CD14-positive monocyte (primary cell): ENCODE measurements around the gene RAI1. TPM values are rescaled to one million over a fixed set of nuclear protein-coding genes. Genes with fewer than 3 reads are reported as not detected.

Source experiments
- DNase-seq, 3 donors: peaks; one replicate each; pipeline ENCODE4 v3.0.0-alpha.2; 2011 to 2022
- H2AFZ ChIP-seq: 2 replicates; pipeline ENCODE4 v1.6.0; 2012; ENCODE audit warnings: mild to moderate bottlenecking, low read depth, low read length, inconsistent platforms; ENCODE audit not compliant: insufficient read depth, poor library complexity, severe bottlenecking
- H3K27ac ChIP-seq, 2 donors: 1 replicate in 1 of 2; 2 replicates in 1 of 2; pipeline ENCODE4 v1.5.1; 2012 to 2013; ENCODE audit warnings: low read length in 2 of 2, control low read depth in 1 of 2, inconsistent platforms in 1 of 2, low read depth in 1 of 2, mild to moderate bottlenecking in 1 of 2
- H3K27me3 ChIP-seq, 2 donors: one replicate each; pipeline versions ENCODE4 v1.6.0 to v1.6.1; 2011 to 2013; ENCODE audit warnings: low read length in 2 of 2; ENCODE audit not compliant: control insufficient read depth in 2 of 2, insufficient read depth in 2 of 2
- H3K36me3 ChIP-seq, 2 donors: replicated peaks in 1 of 2; 1 replicate in 1 of 2; 2 replicates in 1 of 2; pipeline versions ENCODE4 v1.5.1 to v1.6.1; 2012 to 2013; ENCODE audit warnings: low read length in 2 of 2, control low read depth in 1 of 2, inconsistent platforms in 1 of 2, mild to moderate bottlenecking in 1 of 2; ENCODE audit not compliant: insufficient read depth in 2 of 2, control insufficient read depth in 1 of 2
- H3K4me1 ChIP-seq, 2 donors: 1 replicate in 1 of 2; 2 replicates in 1 of 2; pipeline versions ENCODE4 v1.5.1 to v1.6.1; 2012 to 2013; ENCODE audit warnings: low read length in 2 of 2, control low read depth in 1 of 2, inconsistent platforms in 1 of 2, mild to moderate bottlenecking in 1 of 2, moderate library complexity in 1 of 2; ENCODE audit not compliant: insufficient read depth in 2 of 2, control insufficient read depth in 1 of 2
- H3K4me2 ChIP-seq: replicated peaks from 2 replicates; pipeline ENCODE3; 2012; ENCODE audit warnings: low read length, moderate library complexity, mild to moderate bottlenecking; ENCODE audit not compliant: poor library complexity, severe bottlenecking; ENCODE audit errors: extremely low read depth
- H3K4me3 ChIP-seq, 3 experiments: fragments of 200-600 bp in 1 of 3; sonication (generic) in 1 of 3; replicated peaks in 1 of 3; 1 replicate in 2 of 3; 2 replicates in 1 of 3; pipeline ENCODE4 v1.5.1; 2011 to 2013; ENCODE audit warnings: low read length in 3 of 3, mild to moderate bottlenecking in 3 of 3, control low read depth in 2 of 3, low read depth in 2 of 3, inconsistent platforms in 1 of 3, moderate library complexity in 1 of 3
- H3K79me2 ChIP-seq: 2 replicates; pipeline ENCODE4 v1.6.0; 2012; ENCODE audit warnings: mild to moderate bottlenecking, control low read depth, inconsistent platforms, low read length, moderate library complexity; ENCODE audit not compliant: insufficient read depth
- H3K9ac ChIP-seq: 2 replicates; pipeline ENCODE4 v1.6.0; 2017; ENCODE audit warnings: low read length, mild to moderate bottlenecking; ENCODE audit not compliant: insufficient read depth, poor library complexity, severe bottlenecking
- H3K9me3 ChIP-seq, 2 donors: replicated peaks in 1 of 2; 1 replicate in 1 of 2; 2 replicates in 1 of 2; pipeline versions ENCODE4 v1.5.1 to v1.6.1; 2012 to 2013; ENCODE audit warnings: low read length in 2 of 2, control low read depth in 1 of 2; ENCODE audit not compliant: control insufficient read depth in 1 of 2, insufficient read depth in 1 of 2
- H4K20me1 ChIP-seq: 2 replicates; pipeline ENCODE4 v1.6.0; 2012; ENCODE audit warnings: mild to moderate bottlenecking, low read length, control low read depth, moderate library complexity; ENCODE audit not compliant: insufficient read depth
- H3K27ac Mint-ChIP-seq, 7 donors: one replicate each; pipeline ENCODE4 v1.8.0; 2020; ENCODE audit warnings: mild to moderate bottlenecking in 7 of 7, mixed read lengths in 7 of 7, moderate library complexity in 6 of 7, inconsistent platforms in 2 of 7
- H3K27me3 Mint-ChIP-seq, 3 donors: one replicate each; pipeline ENCODE4 v1.8.0; 2021 to 2022; ENCODE audit warnings: low read depth in 3 of 3, mild to moderate bottlenecking in 3 of 3, mixed read lengths in 3 of 3, moderate library complexity in 3 of 3, inconsistent platforms in 1 of 3
- H3K36me3 Mint-ChIP-seq, 2 donors: one replicate each; pipeline ENCODE4 v1.8.0; 2020; ENCODE audit warnings: mixed read lengths in 2 of 2, inconsistent platforms in 1 of 2, mild to moderate bottlenecking in 1 of 2
- H3K4me1 Mint-ChIP-seq: one replicate; pipeline ENCODE4 v1.8.0; 2020; ENCODE audit warnings: mild to moderate bottlenecking, mixed read lengths
- H3K4me3 Mint-ChIP-seq, 2 donors: one replicate each; pipeline ENCODE4 v1.8.0; 2020; ENCODE audit warnings: mild to moderate bottlenecking in 2 of 2, mixed read lengths in 2 of 2, moderate library complexity in 1 of 2
- H3K9me3 Mint-ChIP-seq, 7 donors: one replicate each; pipeline ENCODE4 v1.8.0; 2020 to 2022; ENCODE audit warnings: mixed read lengths in 7 of 7, mild to moderate bottlenecking in 6 of 7, moderate library complexity in 6 of 7, inconsistent platforms in 2 of 7
- WGBS: methylation state at CpG from one replicate; pipeline ENCODE4 v1.1.5; 2013; ENCODE audit warnings: missing lambda C conversion rate; ENCODE audit not compliant: insufficient coverage; 5-methylcytosine and 5-hydroxymethylcytosine counted together
- intact Hi-C, 2 donors: fragments of 100-400 bp; cut with micrococcal nuclease; formaldehyde crosslinking; loops; one replicate each; pipeline versions ENCODE4 v1.15.0 to v1.15.1; 2023
- polyA plus RNA-seq, 3 donors: library from polyadenylated mRNA; depleted of rRNA in 1 of 3; unstranded in 2 of 3; stranded (reverse) in 1 of 3; fragments of 300-500 nt in 2 of 3; fragments of >200 nt in 1 of 3; fragmentation: Illumina TruSeq in 2 of 3; gene quantifications; 1 replicate in 2 of 3; 2 replicates in 1 of 3; pipeline ENCODE4 v1.2.3, GENCODE V29; 2012 to 2021
- TF ChIP-seq, protein P1 (sequence below): fragments of 200-600 bp; IDR thresholded peaks from one replicate; pipeline ENCODE4 v1.8.0; 2022; ENCODE audit warnings: antibody characterized with exemption, mild to moderate bottlenecking

Gene RAI1
- polyA plus RNA-seq, 3 donors, result 0.89 to 4.4 (median 1.5) TPM

DNA sequence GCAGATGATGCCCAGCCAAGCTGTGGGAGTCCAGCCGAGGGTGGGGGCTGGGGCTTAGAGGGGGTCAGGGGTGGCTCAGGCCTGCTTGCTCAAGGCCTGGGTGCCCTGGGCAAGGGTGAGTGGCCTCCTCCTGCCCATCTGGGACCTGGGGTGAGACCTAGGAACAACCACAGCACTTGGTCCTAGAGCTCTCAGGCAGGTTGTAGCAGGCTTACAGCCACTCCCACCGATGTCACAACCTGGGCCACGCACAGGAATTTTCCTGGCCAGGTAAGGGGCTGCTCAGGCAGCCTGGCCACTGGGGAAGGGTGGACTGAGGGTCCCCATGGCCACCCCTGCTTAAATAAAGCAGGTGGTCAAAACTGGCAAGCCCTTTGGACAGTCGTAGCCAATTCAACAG, 161.8 kb downstream of the RAI1 start:
- no peak overlapping the region for H3K27ac ChIP-seq
- TF ChIP-seq, protein P1, sequence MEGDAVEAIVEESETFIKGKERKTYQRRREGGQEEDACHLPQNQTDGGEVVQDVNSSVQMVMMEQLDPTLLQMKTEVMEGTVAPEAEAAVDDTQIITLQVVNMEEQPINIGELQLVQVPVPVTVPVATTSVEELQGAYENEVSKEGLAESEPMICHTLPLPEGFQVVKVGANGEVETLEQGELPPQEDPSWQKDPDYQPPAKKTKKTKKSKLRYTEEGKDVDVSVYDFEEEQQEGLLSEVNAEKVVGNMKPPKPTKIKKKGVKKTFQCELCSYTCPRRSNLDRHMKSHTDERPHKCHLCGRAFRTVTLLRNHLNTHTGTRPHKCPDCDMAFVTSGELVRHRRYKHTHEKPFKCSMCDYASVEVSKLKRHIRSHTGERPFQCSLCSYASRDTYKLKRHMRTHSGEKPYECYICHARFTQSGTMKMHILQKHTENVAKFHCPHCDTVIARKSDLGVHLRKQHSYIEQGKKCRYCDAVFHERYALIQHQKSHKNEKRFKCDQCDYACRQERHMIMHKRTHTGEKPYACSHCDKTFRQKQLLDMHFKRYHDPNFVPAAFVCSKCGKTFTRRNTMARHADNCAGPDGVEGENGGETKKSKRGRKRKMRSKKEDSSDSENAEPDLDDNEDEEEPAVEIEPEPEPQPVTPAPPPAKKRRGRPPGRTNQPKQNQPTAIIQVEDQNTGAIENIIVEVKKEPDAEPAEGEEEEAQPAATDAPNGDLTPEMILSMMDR, result no peak
- H3K36me3 ChIP-seq, result peaks cover 8 to 19% of the 10 kb centered on the region in 2 donors
- Mint-ChIP-seq H3K4me3 (no peak overlapping the region), H3K4me1 (peaks cover 33% of the 10 kb centered on the region), H3K36me3 (peaks cover 19 to 22% of the 10 kb centered on the region in 2 donors), H3K9me3 (no peaks in the 10 kb centered on the region), H3K27ac (no peak overlapping the region), H3K27me3 (no peaks in the 10 kb centered on the region)
- WGBS, result 92% methylated on average over 2 of the region's 4 CpGs
- no peaks in the 10 kb centered on the region for H3K9me3 ChIP-seq
- no peak overlapping the region for H3K9ac ChIP-seq
- H3K4me3 ChIP-seq, result no peak overlapping the region
- H4K20me1 ChIP-seq, result no peaks in the 10 kb centered on the region
- no peaks in the 10 kb centered on the region for H3K27me3 ChIP-seq
- H2AFZ ChIP-seq, result no peak overlapping the region
- peaks cover 34 to 39% of the 10 kb centered on the region in 2 donors for H3K4me1 ChIP-seq
- peaks cover 4% of the 10 kb centered on the region for H3K79me2 ChIP-seq
- H3K4me2 ChIP-seq, result no peak overlapping the region
- intact Hi-C loops, result no loop called here
- DNase-seq, result no peak

DNA sequence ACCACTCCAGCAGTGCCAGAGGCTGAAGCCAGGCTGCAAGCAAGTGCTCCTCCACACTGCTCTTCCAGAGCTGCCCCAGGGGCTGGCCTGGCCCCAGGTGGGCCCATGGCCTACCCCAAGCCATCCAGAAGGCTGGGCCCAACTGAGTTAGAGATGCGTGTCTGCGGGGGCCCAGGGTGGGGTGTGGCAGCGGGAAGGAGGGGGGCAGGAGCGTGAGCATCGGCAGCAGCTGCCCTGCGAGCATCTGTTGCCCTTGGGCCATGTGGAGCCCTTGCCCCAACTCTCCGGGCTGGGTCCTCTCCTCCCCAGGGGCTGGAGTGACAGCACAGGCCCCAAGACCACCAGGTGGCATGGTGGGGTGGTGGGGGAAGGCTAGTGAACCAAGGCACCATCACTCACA, 162.8 kb downstream of the RAI1 start:
- H3K9me3 Mint-ChIP-seq, result no peaks in the 10 kb centered on the region
- H3K36me3 Mint-ChIP-seq, result peaks cover 22% of the 10 kb centered on the region in 2 donors
- Histone ChIP-seq H3K4me2 (no peak overlapping the region), H4K20me1 (no peaks in the 10 kb centered on the region), H3K27me3 (no peaks in the 10 kb centered on the region), H3K9me3 (no peaks in the 10 kb centered on the region), H3K4me3 (no peak overlapping the region), H3K36me3 (peaks cover 8 to 19% of the 10 kb centered on the region in 2 donors), H3K79me2 (peaks cover 4% of the 10 kb centered on the region), H3K27ac (no peak overlapping the region), H2AFZ (no peak overlapping the region), H3K4me1 (peaks cover 34 to 39% of the 10 kb centered on the region in 2 donors), H3K9ac (no peak overlapping the region)
- H3K4me1 Mint-ChIP-seq, result peaks cover 31% of the 10 kb centered on the region
- no peaks in the 10 kb centered on the region for H3K27me3 Mint-ChIP-seq
- TF ChIP-seq, protein P1, result no peak
- intact Hi-C loops, result no loop called here
- 90% methylated on average over 3 of the region's 7 CpGs for WGBS
- no peak overlapping the region for H3K27ac Mint-ChIP-seq
- H3K4me3 Mint-ChIP-seq, result no peak overlapping the region
- no peak for DNase-seq
